Gastrocnemius medialis (tissue), 4 donors: Measurements from ENCODE around the gene HES1.

Source experiments
- CTCF ChIP-seq, 5 experiments: fragments of 450-650 bp in 3 of 5; fragments of 200-600 bp in 2 of 5; sonication (generic) in 2 of 5; IDR thresholded peaks in 4 of 5; conservative IDR thresholded peaks in 1 of 5; 1 replicate in 4 of 5; 2 replicates in 1 of 5; pipeline ENCODE4 v1.5.1; 2016 to 2019; ENCODE audit warnings: antibody characterized with exemption in 5 of 5, mild to moderate bottlenecking in 3 of 5, moderate library complexity in 3 of 5
- POLR2A ChIP-seq, 2 donors: fragments of 450-650 bp; IDR thresholded peaks; one replicate each; pipeline ENCODE4 v1.6.1; 2017; ENCODE audit warnings: antibody characterized with exemption in 2 of 2, mild to moderate bottlenecking in 2 of 2, moderate library complexity in 2 of 2

GRCh38 chr3:194120789-194121770 lies 14.9 kb upstream of the HES1 start:
- no peak for TF ChIP-seq CTCF (IDR thresholded peaks at IDR 0.05 in 4 of 5, conservative IDR thresholded peaks at IDR 0.05 in 1 of 5)
- no peak for TF ChIP-seq POLR2A (IDR thresholded peaks at IDR 0.05)
